HG02571 (cell line): ENCODE data around the gene OPCML.
A peak's percentile ranks its signal among the peaks of the same experiment; 100 is the strongest.

Experiments used
- ATAC-seq: cut with Tn5 transposase; IDR thresholded peaks from one replicate; pipeline ENCODE4 v1.9.1; 2021; ENCODE audit warnings: mild to moderate bottlenecking, moderate library complexity; ENCODE audit not compliant: unreplicated experiment

Gene OPCML

DNA sequence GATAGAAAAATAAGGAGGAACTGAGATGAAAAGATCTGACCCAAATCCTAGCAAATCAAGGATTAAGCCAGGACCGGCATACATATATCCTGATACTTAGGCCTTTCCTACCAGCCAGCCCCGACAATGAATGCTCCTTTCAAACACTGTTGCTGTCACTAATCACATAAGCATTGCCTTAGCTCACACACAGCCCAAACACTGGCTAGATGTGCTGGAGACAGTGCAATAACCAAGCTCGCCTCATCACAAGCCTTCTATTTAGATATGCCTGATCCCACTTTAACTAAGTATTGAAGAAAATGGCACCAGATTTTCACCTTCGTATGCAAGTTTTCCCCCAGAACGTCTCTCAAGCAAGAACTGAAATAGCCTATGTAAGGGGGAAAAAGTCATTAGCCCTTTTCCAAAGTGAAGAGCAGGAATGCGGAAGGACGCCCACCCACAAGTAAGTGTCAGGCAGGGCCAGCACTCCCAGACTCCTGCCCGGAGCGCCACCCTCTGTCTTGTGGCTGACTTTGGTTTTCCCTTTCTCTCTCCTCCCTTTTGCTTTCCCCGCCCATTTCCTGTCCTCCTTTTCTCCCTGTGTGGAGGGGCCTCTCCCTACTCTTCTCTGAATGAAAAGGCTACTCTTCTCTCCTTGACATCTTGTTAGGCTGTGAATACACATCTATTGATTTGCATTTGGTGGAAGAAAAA, 8.9 kb upstream of the OPCML start:
- no peak for ATAC-seq

DNA sequence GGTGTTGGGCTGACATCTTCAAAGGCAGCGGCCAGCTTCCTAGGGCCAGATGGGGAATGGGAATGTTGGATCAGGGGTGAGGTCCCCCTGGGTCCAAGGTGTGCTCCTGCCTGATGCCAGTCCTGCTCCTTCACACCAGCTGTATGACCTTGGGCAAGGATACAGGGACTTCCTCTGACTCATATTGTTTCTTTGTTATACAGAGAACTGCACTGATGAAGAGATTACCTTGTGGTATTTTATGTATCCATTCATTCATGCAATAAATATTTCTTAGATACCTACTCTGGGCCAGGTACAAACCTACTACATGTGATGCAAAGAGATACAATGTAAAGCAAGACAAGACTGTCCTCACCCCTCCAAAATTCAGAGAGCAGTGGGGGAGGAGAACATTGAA, 3.9 kb upstream of the OPCML start:
- no peak for ATAC-seq

DNA sequence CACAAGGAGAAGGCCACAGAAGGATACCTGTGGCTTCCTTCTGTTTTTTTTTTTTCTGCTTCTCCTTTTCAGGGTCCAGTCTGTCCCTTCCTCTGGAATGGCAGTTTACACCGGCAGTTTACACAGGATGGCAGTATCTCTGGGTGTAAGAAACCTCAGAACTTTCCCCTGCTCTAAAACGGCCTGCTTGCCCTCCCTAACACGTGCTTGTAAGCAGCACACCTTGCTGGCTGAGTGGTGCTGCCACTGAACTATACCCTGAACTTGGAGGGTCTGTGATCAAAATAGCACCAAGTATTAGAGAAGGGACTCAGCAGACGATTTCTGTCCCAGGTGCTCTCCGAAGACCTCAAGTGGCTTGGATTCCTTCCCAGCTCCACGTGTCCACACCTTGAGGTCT, 904 bp upstream of the OPCML start:
- no peak for ATAC-seq

DNA sequence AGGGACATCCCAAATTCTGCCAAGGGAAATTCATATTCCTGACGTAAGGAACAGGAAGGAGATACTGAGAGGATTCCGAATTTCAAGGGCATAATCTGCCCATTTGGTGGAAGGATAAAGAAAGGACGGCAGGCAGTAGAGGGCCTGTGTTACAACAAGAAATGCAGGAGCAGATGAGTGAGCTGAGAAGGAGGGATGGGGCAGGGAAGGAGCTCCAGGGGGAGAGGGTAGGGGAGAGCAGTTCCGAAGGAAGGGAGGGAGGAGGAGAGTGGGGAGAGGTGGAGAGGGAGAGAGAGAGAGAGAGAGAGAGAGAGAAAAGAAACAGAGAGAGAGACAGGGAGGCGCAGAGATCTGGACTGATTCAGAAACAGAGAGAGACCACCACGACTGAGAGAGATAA, 843 bp downstream of the OPCML start:
- ATAC-seq: no peak

DNA sequence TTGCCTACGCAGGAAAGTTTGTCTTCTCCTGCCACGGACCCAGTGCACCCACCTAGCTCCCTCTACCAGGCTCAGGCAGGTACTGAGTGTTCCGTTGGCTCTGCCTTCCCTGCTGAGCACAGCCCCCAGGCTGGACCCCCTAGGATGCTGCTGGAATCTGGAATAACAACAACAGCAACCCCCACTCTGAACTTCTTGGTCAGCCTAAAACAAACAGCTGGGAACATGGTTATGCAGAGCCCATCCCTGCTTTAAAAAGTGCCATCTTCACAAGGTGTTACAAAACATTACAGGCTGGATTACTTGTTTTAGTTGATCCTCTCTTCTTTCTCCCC, 1.8 kb downstream of the OPCML start:
- ATAC-seq: no peak

DNA sequence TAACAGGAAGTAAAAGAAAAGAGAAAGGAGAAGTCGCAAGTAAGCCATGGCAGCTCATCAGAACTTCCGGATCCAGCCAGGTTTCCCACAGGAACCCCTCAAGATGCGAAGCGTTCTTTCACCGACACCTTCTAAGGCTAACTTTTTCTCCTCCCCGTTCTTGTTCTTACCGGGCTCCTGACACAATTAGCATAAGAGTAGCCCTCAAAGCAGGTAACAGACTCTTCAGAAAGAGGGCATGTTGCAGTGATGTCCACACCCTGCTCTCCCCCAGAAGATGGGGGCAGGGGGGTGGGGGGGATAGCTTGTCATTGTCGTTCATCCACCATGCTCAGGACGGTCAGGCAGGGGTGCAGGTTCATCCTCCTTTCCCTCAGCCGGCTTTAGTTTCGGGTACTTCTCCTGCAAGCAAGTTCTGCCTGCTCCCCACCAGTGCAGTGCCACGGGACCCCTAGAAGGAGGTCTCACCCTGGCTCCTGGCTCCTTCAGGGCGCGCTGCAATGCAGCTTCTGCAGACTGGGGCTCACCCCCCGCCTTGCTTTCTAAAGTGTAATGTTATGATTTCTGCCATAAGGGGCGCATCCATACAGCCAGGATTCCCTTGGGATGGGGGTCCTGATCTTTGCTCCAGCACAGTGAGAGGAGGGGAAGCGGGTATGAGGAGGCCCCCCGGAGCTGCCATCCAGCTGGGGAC, 2.3 kb downstream of the OPCML start:
- ATAC-seq: no peak

DNA sequence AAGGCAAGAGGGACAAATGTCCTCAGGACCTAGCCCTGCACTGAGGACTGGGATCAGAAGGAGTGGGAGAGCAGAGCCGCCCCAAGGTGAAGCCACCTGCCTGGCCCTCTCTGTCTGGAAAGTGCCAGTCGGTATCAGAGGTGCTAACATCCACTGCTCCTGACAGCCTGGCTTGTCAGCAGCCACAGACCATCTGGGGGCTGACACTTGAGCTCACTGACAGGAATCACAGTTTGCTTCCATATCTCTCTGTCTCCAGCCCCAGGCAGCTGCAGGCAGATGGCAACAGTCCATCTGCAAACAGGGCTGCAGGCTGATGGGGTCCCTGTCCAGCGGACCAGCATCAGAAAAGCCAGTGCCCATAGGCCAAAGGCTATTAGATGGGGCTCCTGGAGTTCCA, 5.5 kb downstream of the OPCML start:
- ATAC-seq: no peak

DNA sequence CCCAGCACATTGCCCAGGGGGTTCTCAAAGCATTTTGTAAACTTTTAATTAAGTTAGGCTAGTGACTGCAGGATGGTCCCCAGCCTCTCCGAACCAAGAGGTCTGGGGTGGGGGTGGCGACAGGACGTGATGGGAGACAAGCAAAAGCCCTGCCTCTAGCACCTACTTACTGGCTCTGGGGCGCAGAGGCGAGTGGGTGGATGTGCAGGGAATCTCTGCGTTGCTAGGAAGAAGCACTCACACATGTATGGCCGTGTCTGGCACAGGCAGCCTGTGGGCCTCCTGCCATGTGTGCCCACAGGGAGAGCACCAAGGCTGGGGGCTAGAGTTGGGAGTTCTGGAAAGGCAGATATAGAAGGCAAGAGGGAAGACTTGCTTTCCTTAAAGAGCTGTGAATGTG, 6.3 kb downstream of the OPCML start:
- no peak for ATAC-seq

DNA sequence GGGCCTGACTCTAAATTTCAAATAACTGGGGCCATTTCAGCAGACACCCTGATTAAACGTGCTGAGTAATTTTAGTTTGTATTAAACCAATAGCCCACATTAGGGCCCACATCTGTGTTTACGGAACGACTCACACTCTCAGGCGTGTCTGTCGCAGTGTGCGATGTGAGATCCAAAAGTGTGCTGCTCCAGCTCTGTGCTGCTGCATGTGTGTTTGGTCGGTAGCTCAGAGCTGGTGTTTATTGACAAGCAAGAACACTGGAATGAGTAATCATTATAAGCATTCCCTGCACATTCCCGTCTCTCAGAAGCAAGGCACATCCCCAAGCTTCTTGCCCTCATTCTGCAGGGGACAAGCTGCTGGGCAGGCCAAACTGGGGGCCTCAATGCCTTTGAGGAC, 7.8 kb downstream of the OPCML start:
- no peak for ATAC-seq

DNA sequence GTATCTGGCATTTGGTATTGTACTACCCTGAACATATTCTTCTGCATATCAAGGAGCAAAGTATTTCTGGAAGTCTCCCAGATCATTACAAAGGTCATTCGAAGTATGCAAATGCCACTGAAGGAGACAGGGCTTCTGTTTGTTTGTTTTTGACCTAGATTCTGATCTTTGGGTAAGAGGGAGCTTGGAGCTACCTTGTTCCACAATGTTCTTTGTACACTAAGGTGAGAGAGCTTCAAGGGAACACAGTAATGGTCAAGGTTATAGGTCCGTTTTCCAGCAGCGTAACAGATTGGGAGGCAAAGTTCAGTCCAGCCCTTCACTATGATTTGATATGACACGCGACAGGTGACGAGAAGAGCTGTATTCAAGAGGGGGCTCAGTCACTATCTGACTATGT, 10.0 kb downstream of the OPCML start:
- no peak for ATAC-seq

DNA sequence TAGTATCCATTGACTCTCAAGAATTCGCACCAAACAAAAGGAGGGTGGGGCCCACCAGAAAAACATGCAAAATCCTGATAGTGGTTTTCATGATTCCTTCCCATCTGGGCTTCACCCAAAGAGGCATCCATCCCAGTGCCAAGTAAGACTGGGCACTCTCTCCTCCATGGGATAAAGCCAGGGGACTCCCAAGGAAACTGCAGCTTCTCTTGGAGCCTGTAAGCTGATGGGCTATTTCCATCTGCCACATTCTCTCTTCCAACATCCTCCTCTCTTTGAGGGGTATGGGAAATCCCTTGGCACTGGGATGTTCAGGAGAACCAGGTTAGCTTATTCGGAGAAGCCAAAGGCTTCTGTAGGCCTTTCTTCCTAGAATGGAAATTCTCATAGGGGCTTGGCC, 10.8 kb downstream of the OPCML start:
- no peak for ATAC-seq

DNA sequence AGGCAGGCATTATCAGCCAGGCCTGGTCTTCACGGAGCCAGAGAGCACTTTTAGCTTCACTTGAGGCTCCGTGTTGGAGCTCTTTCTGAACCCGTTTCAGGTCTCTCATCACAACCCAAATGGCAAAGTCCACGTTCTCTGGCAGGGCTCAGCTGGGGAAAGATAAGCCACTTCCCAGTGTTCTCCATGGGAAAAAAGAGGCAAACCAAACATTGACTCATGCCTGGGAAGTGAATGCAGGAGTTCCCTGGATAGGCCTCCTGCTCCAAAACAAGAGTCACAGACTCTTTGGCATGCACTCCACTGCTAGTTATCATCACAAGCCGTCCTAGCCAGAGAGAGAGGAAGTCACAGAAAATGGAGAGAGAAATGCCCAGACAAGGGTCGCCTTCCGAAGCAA, 11.6 kb downstream of the OPCML start:
- no peak for ATAC-seq

DNA sequence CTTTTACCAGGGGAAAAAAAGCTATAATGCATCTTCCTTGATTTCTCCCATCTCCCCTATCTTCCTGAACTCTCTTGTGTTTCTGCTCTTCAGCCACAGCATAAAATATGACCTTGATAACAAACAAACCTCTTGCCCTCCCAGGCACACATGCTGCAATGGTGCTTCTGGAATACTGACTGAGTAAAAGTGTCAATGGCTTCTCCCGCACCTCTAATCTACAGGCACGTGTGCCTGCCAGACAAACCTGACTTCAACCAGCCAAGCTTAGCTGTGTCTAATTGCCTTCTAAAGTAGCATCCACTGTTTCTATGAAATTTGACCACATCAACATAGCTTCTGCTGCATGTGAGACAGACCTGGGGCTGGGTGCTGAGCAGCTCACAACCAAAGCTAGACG, 12.7 kb downstream of the OPCML start:
- ATAC-seq: no peak

DNA sequence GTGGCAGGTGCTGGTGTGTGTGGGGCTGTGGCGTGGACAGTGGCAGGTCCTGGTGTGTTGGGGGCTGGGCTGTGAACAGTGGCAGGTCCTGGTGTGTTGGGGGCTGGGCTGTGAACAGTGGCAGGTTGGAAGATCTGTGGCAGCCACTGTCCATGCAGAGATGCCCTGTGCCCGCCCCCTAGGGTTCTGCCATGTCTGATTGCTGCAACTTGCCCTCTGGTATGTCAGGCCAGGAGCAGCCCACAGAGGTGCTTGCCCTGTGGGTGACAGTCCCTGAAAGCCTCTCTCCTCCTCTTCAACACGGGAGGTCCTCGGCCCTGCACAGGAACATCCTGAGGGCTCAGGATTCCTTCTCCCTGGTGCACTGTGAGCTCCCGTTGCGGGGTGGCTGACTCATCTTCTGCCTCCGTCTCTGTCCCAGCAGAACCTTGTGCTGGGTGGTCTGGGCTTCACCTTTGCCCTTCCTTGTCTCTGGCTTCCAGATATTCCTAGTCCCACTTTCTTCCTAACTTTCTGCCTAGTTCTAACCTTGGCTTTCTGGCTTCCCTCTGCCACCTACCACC, 13.5 kb downstream of the OPCML start:
- ATAC-seq: no peak

DNA sequence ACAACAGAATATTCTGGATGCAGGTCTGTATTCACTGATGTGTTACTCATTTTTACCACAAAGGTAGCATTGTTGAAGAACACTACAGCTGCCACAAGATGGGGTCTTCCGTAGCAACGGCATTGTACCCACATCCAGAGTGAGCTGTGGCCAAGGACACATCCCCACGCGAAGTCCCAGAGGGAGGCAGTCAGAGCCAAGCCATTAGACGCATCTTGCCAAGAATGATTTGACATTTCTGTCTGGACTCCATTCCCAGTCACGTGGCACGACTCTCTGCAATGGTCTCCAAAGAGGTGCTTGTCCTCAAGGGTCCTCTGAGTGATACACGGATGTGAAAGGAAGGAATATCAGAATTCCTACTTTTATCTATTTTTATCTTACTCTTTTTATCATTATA, 15.5 kb downstream of the OPCML start:
- ATAC-seq: no peak

DNA sequence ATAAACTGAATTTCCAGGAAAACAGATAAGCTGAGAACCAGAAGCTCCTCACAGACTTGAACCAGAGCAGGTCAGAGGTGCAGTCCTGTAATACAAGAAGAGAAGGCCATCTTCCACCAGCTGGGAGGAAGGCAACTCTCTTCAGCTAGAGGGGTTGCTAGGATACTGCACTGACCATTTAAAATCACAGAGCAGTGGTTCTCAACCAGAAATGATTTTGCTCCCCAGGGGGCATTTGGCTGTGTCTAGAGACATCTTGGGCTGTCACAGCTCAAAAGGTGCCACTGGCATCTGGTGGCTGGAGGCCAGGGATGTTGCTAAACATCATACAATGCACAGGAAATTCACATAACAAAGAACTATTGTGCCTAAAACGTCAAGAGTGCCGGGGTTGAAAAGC, 17.2 kb downstream of the OPCML start:
- ATAC-seq: no peak

DNA sequence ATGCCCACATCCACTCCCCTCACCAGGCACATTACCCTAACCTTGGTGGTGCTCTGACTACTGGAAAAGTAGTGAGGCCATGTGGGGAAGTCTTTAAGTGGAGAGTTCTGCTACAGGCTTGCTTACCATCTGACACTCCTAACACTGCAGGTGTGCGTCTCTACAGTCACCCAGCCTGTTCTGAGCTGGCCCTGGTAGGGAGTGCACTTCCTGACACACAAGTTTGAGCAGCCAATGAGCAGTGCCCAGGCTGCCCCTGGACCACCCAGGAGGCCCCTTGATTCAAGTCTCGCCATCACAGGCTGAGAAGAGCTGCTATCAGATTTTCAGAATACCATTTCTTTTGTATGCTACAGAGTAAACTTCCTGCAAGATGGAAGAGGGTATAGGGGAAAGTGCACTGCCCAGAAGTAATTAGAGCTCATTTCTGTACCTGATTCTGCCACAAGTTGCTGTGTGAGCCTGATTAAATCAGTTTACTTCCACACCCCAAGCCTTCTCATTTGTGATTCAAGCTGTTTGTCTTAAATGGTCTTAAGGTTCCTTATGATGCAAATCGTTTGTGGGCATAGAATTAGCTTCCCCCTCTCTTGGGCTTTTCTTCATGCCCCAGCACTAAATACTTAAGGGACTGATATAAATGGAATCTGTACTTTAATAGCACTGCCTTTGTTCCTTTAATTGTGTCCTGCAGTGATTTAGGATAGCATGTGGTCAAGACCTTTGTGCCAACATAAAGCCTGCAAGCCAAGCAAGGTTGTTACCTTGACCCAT, 22.2 kb downstream of the OPCML start:
- no peak for ATAC-seq

DNA sequence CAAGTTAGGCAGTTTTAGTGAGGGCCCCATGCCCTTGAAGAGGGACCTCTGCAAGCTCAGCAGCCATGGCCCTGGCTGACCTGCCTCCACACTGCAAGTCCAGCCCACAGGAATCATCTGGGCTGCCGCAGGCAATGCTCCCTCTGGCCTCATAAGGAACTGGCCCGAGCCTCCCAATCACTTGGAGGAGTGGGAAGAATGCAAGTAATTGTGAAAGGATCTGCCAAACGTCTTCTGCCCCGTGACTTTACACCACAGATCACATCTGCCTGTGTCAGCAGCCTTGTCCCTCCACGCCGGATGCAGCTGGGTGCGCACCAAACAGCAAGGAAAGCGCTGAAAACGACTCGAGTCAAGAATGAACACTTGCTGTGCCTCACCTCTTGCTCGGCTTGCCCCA, 23.8 kb downstream of the OPCML start:
- no peak for ATAC-seq

DNA sequence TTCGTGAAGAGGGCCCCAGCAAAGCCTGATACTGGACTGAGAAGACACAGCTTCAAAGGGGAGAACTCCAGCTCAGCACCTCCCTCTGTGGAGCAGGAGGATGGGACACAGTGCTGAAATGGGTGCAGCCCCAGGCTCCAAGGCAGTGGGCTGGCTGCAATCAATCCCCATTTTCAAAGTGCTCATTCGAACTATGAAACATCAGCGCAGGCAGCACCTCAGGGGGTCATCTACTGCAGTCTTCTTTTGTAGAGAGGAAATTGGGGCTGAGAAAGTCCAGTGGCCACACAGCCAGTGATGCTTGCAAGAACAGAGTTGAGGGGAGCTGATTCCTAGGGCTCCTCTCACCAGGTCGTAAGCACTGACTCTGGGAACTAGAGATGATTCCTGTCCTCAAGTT, 25.1 kb downstream of the OPCML start:
- ATAC-seq: no peak

DNA sequence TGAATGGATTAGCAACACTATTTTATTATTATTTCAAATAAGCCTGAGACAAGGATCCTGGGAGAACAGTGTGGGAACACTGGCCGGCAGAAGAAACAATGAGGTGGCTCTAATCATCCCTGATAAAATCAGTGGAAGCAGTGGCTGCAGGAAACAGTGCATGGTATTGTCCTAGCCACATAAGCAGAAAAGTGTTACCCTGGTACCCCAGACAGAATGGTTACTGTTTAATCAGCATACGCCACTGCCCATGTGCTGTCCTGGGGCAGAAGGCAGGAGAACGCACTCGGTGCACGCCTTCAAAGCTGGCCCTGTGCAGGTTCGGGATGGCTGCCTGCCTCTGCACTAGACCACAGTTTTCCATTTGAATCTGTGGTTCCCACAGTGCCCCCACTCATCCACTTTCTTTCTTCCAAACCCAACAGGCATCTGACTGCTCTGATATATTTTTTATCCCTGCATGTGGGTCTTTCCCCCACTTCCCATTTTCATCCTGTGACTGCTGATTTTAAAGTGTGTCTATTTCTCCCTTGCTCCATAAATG, 25.7 kb downstream of the OPCML start:
- no peak for ATAC-seq

DNA sequence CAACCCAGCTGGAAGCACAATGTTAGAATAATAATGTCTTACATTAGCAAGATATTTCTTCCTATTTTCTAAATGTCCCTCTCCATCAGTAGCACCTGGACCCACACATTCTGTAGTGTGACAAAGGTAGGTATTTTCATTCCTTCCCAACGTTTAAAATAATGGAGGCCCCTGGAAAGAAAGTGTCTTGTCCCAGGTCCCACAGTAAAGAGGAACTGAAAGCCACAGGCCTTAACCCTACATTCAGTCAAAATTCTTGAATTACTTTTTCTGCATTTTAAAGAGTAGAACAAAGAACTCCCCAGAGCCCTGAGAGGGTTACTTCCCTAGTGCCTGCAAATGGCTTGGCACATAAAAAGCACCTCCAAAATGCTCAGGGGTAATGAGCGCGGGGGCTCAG, 26.3 kb downstream of the OPCML start:
- ATAC-seq: peak; percentile 77

DNA sequence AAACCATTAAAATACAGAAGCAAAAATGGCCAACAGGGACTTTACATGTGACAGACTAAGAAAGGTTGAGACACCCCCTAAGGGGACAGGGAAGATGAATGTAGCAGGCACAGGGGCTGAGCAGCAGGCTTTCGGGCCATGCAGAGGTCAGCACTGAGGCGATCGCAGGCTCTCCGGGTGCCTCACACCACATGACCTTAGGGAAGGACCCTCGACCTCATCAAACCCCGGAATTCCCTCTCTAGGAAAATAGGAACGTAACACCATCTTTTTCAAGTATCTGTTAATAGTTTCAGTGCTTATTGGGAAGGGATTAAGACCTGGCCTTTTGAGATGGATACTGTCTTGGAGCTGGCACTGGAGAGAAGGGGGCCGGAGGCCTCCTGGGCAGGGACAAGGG, 27.4 kb downstream of the OPCML start:
- no peak for ATAC-seq
